ENCODE measurements around the gene RNPEPL1.

Gene RNPEPL1

DNA sequence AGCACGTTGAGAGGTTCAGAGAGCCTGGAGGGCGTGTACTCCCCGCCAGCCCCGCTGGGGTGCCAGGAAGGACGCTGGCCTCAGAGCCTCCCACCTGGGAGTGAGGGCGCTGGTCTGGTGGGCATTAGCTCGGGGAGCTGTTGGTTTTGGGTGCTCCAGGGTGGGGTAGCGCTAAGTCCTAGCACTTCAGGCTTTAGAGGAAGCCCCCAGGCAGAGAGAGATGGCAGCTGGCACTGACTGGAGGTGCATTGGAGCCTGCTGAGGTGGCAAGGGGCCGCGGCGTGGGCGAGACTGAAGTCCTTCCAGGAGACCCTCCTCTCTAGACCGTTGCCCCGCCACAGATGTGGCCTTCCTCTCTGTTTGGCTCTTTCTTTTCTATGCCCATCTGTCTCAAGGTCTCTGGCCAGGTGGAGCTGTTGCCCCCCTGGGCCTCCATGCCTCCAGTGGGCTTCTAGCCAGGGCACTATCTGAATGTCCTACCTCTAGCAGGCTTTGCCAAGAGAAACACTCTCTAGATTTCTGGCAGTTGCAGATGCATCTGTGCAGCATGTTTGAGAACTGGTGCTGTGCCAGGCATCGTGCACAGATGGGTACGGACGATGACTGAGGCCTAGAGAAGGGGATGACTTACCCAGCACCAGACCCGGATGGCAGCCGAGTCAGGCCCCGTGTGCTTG lies 24.9 kb downstream of the RNPEPL1 start:
- DNase-seq, result peak; percentile 87

DNA sequence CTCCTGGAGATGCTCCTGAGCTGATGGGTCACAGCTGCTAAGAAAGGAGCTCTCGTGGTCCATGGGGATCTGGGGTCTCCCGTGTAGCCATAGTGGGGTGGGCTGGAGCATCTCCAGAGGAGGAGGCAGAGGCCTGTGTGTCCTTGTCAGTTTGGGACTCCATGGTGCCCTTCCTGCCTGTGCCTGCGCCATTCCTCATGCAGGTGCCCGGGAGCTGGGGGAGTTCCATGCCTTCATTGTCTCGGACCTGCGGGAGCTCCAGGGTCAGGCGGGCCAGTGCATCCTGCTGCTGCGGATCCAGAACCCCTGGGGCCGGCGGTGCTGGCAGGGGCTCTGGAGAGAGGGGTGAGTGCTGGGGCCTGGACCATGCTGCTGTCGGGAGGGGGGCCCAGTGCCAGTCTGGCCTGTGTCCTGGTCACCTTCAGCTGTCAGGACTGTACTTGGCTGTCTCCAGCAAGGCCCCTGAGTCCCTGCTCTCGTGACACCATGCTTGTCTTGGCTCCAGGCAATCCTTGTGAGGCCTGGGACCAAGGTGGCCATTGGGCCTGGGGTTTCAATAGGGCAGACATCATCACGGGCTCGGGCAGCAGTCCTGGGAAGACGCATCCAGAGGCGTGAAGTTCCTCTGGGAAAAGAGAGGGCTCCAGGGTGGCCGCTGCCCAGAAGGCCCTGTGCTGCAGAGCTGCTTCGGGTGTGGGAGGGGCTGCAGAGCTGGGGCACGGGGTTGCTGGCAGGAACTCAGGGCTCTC lies 25.6 kb downstream of the RNPEPL1 start:
- no peak for DNase-seq

- no peak for DNase-seq
These were observed 26.5 kb downstream of the RNPEPL1 start for GRCh38 chr2:240594511-240595380.

- no peak for DNase-seq
These were observed 27.2 kb downstream of the RNPEPL1 start for GRCh38 chr2:240595381-240596079.

DNA sequence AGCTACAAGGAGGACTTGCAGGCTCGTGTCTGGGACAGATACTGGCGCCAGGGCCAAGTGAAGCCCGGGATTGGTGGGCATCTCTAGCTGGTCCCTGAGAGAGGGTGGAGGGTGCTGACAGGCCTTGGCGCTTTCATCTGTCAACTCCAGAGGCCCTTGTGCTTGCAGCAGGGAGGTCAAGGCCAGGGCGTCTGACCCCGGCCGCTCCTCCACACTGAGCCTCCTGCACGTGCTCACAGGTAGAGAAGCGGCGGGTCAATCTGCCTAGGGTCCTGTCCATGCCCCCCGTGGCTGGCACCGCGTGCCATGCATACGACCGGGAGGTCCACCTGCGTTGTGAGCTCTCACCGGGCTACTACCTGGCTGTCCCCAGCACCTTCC lies 27.8 kb downstream of the RNPEPL1 start:
- DNase-seq, result no peak

GRCh38 chr2:240596491-240596931 lies 28.2 kb downstream of the RNPEPL1 start:
- DNase-seq, result peak; percentile 63

DNA sequence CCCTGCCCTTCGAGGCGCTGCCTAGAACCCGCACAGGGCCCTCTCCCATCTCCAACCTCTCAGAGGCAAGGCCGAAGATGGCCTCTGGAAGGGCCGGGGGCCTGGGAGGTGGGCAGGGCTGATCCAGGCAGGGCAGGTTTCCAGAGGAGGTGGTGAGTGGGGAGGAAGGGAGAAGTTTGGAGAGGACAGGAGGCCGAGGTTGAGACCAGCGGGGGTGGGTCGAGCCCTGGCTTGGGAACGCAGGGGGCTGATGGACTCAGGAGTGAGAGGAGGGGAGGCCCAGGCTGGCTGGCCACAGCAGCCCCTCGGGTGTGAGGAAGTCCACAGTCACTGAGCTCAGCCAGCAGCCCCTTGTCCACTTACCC lies 28.8 kb downstream of the RNPEPL1 start:
- DNase-seq, result no peak

DNA sequence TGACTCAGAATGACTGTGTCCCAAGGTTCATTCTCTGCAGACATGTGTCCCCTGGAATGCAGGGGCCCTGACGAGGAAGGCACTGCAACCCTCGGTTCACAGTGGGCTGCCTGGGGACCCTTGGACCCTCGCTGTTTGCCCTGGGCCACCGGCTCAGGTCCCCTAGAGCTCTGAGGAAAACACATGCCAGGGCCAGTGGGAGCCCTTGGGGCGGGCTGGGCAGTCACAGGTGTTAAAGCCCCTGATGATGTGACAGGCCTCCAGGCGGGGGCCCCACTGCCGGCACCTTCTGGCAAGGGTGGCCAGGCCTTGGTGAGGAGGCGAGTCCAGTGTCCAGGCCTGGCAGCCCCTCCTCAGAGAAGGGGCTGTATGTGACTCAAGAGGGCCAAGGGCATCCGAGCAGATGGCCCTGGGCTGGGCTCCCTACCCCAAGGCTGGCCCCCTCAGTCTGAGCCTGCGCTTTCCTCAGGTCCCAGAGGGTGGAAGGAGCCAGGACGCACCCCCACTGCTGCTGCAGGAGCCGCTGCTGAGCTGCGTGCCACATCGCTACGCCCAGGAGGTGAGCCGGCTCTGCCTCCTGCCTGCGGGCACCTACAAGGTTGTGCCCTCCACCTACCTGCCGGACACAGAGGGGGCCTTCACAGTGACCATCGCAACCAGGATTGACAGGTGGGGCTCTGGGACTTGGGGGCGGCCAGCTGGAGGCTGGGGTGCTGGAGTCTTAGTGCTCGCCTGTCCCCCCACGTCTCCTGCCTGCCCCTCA lies 29.3 kb downstream of the RNPEPL1 start:
- DNase-seq, result no peak

DNA sequence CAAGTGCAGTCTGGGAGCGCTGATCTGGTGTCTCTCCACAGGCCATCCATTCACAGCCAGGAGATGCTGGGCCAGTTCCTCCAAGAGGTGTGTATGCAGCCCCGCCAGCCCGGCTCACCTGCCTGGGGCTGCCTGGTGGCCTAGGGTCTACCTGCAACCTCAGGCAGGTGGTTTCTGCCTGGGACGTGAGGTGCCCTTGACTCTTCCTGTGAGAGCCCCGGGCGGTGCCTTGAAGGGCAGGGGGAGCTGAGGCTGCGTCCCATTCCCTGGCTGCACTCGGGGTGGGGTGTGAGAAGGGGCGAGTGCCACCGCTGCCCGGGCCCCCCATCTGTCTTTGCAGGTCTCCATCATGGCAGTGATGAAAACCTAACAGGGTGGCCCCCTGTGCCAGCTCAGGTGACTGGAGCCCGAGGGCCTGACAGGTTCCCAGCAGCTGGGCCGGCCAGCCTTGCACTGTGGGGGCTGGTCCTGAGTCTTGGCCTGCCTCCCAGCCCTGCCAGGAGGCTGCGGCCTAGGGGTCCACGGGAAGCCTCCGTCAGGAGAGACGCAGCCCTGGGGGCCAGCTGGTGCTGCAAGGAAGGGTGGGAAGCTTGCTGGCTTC lies 30.1 kb downstream of the RNPEPL1 start:
- no peak for DNase-seq

DNA sequence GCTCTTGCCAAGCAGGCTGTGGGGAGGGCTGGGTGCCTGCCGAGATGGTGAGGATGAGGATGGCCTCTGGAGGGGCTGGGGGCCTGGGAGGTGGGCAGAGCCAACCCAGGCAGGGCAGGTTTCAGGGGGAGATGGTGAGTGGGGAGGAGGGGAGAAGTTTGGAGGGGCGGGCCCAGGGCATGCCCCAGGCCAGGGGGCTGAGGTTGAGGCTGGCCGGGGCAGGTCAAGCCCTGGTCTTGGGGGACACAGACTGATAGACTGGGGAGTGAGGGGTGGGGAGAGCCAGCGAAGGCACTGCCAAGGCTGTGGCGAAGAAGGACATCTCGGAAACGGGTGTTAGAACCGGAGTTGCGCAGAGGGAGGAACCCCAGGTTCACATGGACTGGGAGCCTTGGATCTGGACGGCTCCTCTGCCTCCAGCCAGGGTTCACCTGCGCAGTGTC lies 30.9 kb downstream of the RNPEPL1 start:
- DNase-seq, result no peak

DNA sequence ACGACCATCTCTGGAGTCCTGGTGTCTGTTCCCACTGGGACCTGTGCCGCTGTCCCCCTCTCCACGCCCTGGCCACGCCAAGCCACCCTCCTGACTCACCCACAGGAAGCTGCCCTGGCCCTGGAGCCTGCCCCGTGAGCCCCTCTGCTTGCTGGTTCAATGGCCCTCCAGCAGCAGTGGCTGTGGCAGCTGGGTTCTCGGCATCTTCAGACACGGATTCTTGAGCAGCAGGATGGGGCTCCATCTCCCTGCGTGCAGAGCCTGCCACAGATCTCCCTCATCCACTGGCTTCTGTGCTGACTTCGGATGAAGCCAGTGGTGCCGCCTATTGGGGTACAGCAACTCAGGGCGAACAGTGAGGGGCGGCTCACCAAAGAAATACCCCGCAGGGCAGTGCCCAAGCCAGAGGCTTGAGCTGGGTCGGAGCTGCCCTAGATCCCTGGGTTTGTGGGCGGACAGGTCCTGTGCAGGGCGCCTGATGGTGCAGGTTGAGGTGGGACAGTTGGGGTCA lies 32.2 kb downstream of the RNPEPL1 start:
- DNase-seq, result no peak

GRCh38 chr2:240601061-240601830 lies 33.0 kb downstream of the RNPEPL1 start:
- DNase-seq, result no peak

- DNase-seq, result no peak
These were observed 33.5 kb downstream of the RNPEPL1 start for GRCh38 chr2:240601831-240602160.

- DNase-seq, result no peak
These were observed 34.2 kb downstream of the RNPEPL1 start for GRCh38 chr2:240602266-240603050.

DNA sequence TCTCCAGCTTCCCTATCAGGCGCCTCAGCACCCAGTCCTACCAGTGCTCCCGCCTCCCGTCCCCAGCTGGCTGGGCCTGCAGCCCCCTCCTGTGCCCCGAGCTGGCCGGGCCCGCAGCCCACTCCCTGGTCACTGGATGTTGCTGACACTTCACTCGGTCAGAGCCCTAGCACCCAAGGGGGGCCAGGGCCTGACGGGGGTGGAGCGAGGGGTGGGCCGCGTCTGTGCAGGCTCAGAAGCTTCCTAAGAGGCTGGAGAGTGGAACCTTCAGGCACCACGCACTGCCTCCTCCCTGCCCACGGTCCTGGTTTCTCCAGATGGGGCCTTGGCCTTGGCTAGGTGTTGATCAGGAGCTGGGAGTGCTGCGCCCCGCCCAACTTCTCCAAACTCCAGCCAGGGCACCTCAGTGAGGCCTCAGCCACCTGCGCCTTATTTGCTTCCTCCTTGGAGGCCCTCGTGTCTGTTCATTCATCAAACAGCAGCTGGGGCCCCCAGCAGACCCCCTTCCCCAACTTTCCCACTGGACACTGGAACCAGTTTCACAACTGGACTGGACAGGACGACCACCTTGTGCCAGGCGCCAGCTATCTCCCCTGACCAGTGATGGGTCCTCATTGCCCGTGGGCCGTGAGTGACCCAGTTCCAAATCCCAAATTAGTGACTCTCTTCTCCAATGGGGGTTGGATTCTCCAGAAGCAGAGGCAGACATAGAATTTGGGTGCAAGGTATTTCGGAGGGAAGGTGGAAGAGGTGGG lies 35.0 kb downstream of the RNPEPL1 start:
- no peak for DNase-seq

DNA sequence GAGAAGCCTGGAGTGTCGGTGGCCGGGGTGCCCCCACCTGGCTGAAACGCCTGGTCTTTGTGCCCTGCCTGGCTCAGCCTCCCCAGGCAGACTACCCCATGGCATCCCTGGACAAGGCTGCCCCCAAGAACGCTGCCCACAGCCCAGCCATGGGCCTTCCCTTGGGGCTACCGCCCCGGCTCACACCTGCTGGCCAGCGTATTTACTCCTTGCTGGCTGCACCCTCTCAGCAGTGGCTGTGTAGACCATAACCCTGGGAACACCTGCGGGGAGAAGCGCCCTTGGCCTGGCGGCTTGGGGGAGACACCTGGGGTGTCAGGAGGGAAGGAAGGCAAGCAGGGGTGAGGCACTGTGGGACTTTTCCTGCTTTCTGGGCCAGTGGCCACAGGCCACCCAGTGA lies 35.6 kb downstream of the RNPEPL1 start:
- DNase-seq, result no peak

GRCh38 chr2:240604291-240604938 lies 36.1 kb downstream of the RNPEPL1 start:
- DNase-seq, result no peak

- DNase-seq, result no peak
These were observed 36.8 kb downstream of the RNPEPL1 start for GRCh38 chr2:240604939-240605716.

All from NCI-H446 treated with DMSO at 0.1 percent for 48 hours (cell line).